ENCODE results near the gene AKT3.

AKT3 gene

GRCh38 chr1:243639027-243639658 lies 210.9 kb downstream of the AKT3 start:
- H3K9me3 ChIP-seq (ENCODE audit: insufficient read depth, low read depth, low read length) = no peaks in the 10 kb centered on the region
- H3K9ac ChIP-seq (ENCODE audit: low read depth, low read length, poor library complexity, severe bottlenecking) = no peak overlapping the region
- H3K4me2 ChIP-seq (ENCODE audit: low read depth, low read length, poor library complexity, severe bottlenecking) = no peak overlapping the region
- no peaks in the 10 kb centered on the region for H3F3A ChIP-seq (ENCODE audit: low read depth)
- no peaks in the 10 kb centered on the region for H4K20me1 ChIP-seq (ENCODE audit: insufficient read depth, low read length, poor library complexity, severe bottlenecking)
- H2AFZ ChIP-seq (ENCODE audit: low read length) = no peak overlapping the region
- no peaks in the 10 kb centered on the region for H3K9me2 ChIP-seq (replicated peaks; ENCODE audit: low read depth, low read length)
- H3K4me3 ChIP-seq (ENCODE audit: low read length, poor library complexity, severe bottlenecking) = no peak overlapping the region
- H3K4me1 ChIP-seq (ENCODE audit: insufficient read depth, low read length, poor library complexity, severe bottlenecking) = no peaks in the 10 kb centered on the region
- no peaks in the 10 kb centered on the region for H3K36me3 ChIP-seq (ENCODE audit: insufficient read depth, low read length)
- TF ChIP-seq EZH2phosphoT487 (IDR thresholded peaks at IDR 0.05; ENCODE audit: borderline replicate concordance) = no peak
- no peak for TF ChIP-seq CTCF (conservative IDR thresholded peaks at IDR 0.05; ENCODE audit: low read length)
- H3K27me3 ChIP-seq (ENCODE audit: insufficient read depth, low read length, poor library complexity, severe bottlenecking) = no peaks in the 10 kb centered on the region
- no peaks in the 10 kb centered on the region for H3K79me2 ChIP-seq (ENCODE audit: insufficient read depth, low read length)

GRCh38 chr1:243638186-243638585 lies 211.9 kb downstream of the AKT3 start:
- H4K20me1 ChIP-seq (ENCODE audit: insufficient read depth, low read length, poor library complexity, severe bottlenecking) = no peaks in the 10 kb centered on the region
- no peaks in the 10 kb centered on the region for H3K9me2 ChIP-seq (replicated peaks; ENCODE audit: low read depth, low read length)
- H3K4me2 ChIP-seq (ENCODE audit: low read depth, low read length, poor library complexity, severe bottlenecking) = no peak overlapping the region
- H3K9me3 ChIP-seq (ENCODE audit: insufficient read depth, low read depth, low read length) = no peaks in the 10 kb centered on the region
- no peaks in the 10 kb centered on the region for H3K36me3 ChIP-seq (ENCODE audit: insufficient read depth, low read length)
- H3K27me3 ChIP-seq (ENCODE audit: insufficient read depth, low read length, poor library complexity, severe bottlenecking) = no peaks in the 10 kb centered on the region
- no peak for TF ChIP-seq CTCF (conservative IDR thresholded peaks at IDR 0.05; ENCODE audit: low read length)
- TF ChIP-seq EZH2phosphoT487 (IDR thresholded peaks at IDR 0.05; ENCODE audit: borderline replicate concordance) = no peak
- no peaks in the 10 kb centered on the region for H3K4me1 ChIP-seq (ENCODE audit: insufficient read depth, low read length, poor library complexity, severe bottlenecking)
- no peak overlapping the region for H3K4me3 ChIP-seq (ENCODE audit: low read length, poor library complexity, severe bottlenecking)
- no peak overlapping the region for H2AFZ ChIP-seq (ENCODE audit: low read length)
- H3K9ac ChIP-seq (ENCODE audit: low read depth, low read length, poor library complexity, severe bottlenecking) = no peak overlapping the region
- H3F3A ChIP-seq (ENCODE audit: low read depth) = no peaks in the 10 kb centered on the region
- no peaks in the 10 kb centered on the region for H3K79me2 ChIP-seq (ENCODE audit: insufficient read depth, low read length)

GRCh38 chr1:243628476-243628907 lies 221.6 kb downstream of the AKT3 start:
- no peaks in the 10 kb centered on the region for H3K4me1 ChIP-seq (ENCODE audit: insufficient read depth, low read length, poor library complexity, severe bottlenecking)
- peaks cover 2% of the 10 kb centered on the region; the same call in 1 of the 2 replicates for H3K9me3 ChIP-seq (ENCODE audit: insufficient read depth, low read depth, low read length)
- TF ChIP-seq EZH2phosphoT487 (IDR thresholded peaks at IDR 0.05; ENCODE audit: borderline replicate concordance) = no peak
- H3K9ac ChIP-seq (ENCODE audit: low read depth, low read length, poor library complexity, severe bottlenecking) = no peak overlapping the region
- H4K20me1 ChIP-seq (ENCODE audit: insufficient read depth, low read length, poor library complexity, severe bottlenecking) = no peaks in the 10 kb centered on the region
- no peak overlapping the region for H3K4me2 ChIP-seq (ENCODE audit: low read depth, low read length, poor library complexity, severe bottlenecking)
- no peaks in the 10 kb centered on the region for H3K27me3 ChIP-seq (ENCODE audit: insufficient read depth, low read length, poor library complexity, severe bottlenecking)
- no peaks in the 10 kb centered on the region for H3K9me2 ChIP-seq (replicated peaks; ENCODE audit: low read depth, low read length)
- H2AFZ ChIP-seq (ENCODE audit: low read length) = no peak overlapping the region
- H3K79me2 ChIP-seq (ENCODE audit: insufficient read depth, low read length) = no peaks in the 10 kb centered on the region
- no peaks in the 10 kb centered on the region for H3F3A ChIP-seq (ENCODE audit: low read depth)
- H3K4me3 ChIP-seq (ENCODE audit: low read length, poor library complexity, severe bottlenecking) = no peak overlapping the region
- H3K36me3 ChIP-seq (ENCODE audit: insufficient read depth, low read length) = no peaks in the 10 kb centered on the region

- Histone ChIP-seq H3K36me3 (ENCODE audit: insufficient read depth, low read length) (no peaks in the 10 kb centered on the region), H3K27me3 (ENCODE audit: insufficient read depth, low read length, poor library complexity, severe bottlenecking) (no peaks in the 10 kb centered on the region), H3K4me3 (ENCODE audit: low read length, poor library complexity, severe bottlenecking) (no peak overlapping the region), H3K79me2 (ENCODE audit: insufficient read depth, low read length) (no peaks in the 10 kb centered on the region), H2AFZ (ENCODE audit: low read length) (no peak overlapping the region), H3K4me1 (ENCODE audit: insufficient read depth, low read length, poor library complexity, severe bottlenecking) (no peaks in the 10 kb centered on the region), H3K4me2 (ENCODE audit: low read depth, low read length, poor library complexity, severe bottlenecking) (no peak overlapping the region), H3F3A (ENCODE audit: low read depth) (no peaks in the 10 kb centered on the region), H3K9ac (ENCODE audit: low read depth, low read length, poor library complexity, severe bottlenecking) (no peak overlapping the region), H3K9me2 (replicated peaks; ENCODE audit: low read depth, low read length) (no peaks in the 10 kb centered on the region), H4K20me1 (ENCODE audit: insufficient read depth, low read length, poor library complexity, severe bottlenecking) (no peaks in the 10 kb centered on the region), H3K9me3 (ENCODE audit: insufficient read depth, low read depth, low read length) (peaks cover 3% of the 10 kb centered on the region; the same call in 1 of the 2 replicates)
- TF ChIP-seq CTCF (conservative IDR thresholded peaks at IDR 0.05; ENCODE audit: low read length) (no peak), EZH2phosphoT487 (IDR thresholded peaks at IDR 0.05; ENCODE audit: borderline replicate concordance) (no peak)
Measured at GRCh38 chr1:243623841-243624240, 226.2 kb downstream of the AKT3 start.
